Measurements from ENCODE around the gene CCDC194. TPM values are rescaled to one million over a fixed set of nuclear protein-coding genes. Genes with fewer than 3 reads are reported as not detected.

The CCDC194 gene
- total RNA-seq, 1 experiment from 2014 or later, result not detected

DNA sequence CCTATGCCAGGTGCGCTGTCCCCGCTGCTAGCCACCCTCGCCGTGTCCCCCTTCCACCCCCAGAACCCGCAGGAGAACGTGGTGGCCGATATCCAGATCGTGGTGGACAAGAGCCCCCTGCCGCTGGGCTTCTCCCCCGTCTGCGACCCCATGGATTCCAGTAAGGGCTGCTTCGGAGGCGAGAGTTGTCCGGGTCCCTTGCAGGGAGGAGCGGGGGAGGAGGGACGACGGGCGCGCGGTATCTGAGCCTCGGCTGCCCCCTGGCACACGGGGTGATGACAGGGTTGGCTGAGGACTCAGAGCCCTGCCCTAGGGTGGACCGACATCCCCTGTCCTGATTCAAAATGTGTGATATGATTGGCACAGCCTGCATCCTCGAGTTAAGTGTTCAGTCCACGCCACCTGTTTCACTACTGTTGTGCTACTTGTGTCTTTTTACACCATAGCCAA, 26.5 kb upstream of the CCDC194 start:
- no peak for DNase-seq (ENCODE audit: low read depth, low spot score)
- Histone ChIP-seq H3K9me3 (ENCODE audit: control insufficient read depth in 1 of 2, insufficient read depth in 1 of 2, low read depth in 1 of 2, low read length in 2 of 2) (no peaks in the 10 kb centered on the region), H4K20me1 (ENCODE audit: insufficient read depth) (no peaks in the 10 kb centered on the region), H3K27ac (ENCODE audit: low read depth, low read length) (peak overlapping the region; percentile 94), H3K79me2 (ENCODE audit: insufficient read depth, low read length) (peaks cover 10% of the 10 kb centered on the region; the same call in 1 of the 2 replicates), H3K9ac (ENCODE audit: low read length) (peak overlapping the region; percentile 84), H2AFZ (ENCODE audit: low read depth, low read length, poor library complexity, severe bottlenecking) (peak overlapping the region; percentile 31), H3K4me2 (ENCODE audit: low read length) (peak overlapping the region; percentile 91), H3K4me1 (ENCODE audit: control insufficient read depth in 1 of 2, insufficient read depth in 2 of 2, low read length in 2 of 2) (peaks cover 14 to 39% of the 10 kb centered on the region in 2 experiments), H3K4me3 (replicated peaks in 1 of 2; ENCODE audit: low read depth in 1 of 2, low read length in 2 of 2) (peak overlapping the region; percentile 91 to 93), H3K36me3 (ENCODE audit: control insufficient read depth in 1 of 2, insufficient read depth in 2 of 2, low read length in 2 of 2) (no peaks in the 10 kb centered on the region), H3K27me3 (ENCODE audit: insufficient read depth, low read length) (no peaks in the 10 kb centered on the region), H3K9me2 (ENCODE audit: insufficient read depth) (no peaks in the 10 kb centered on the region)
- BruUV-seq (replicated peaks), result TSS peak; percentile 42
- CTCF ChIA-PET, result no interaction called here
- intact Hi-C loops (cut with micrococcal nuclease), result no loop called here
- POLR2A ChIA-PET, result interaction anchor here (2.8 kb wide), 1 partner anchor 14 kb away, joined by 21 read pairs; the partner anchor contains the start of gene BST2
- peak; percentile 64 for ATAC-seq
- TF ChIP-seq, protein P1, sequence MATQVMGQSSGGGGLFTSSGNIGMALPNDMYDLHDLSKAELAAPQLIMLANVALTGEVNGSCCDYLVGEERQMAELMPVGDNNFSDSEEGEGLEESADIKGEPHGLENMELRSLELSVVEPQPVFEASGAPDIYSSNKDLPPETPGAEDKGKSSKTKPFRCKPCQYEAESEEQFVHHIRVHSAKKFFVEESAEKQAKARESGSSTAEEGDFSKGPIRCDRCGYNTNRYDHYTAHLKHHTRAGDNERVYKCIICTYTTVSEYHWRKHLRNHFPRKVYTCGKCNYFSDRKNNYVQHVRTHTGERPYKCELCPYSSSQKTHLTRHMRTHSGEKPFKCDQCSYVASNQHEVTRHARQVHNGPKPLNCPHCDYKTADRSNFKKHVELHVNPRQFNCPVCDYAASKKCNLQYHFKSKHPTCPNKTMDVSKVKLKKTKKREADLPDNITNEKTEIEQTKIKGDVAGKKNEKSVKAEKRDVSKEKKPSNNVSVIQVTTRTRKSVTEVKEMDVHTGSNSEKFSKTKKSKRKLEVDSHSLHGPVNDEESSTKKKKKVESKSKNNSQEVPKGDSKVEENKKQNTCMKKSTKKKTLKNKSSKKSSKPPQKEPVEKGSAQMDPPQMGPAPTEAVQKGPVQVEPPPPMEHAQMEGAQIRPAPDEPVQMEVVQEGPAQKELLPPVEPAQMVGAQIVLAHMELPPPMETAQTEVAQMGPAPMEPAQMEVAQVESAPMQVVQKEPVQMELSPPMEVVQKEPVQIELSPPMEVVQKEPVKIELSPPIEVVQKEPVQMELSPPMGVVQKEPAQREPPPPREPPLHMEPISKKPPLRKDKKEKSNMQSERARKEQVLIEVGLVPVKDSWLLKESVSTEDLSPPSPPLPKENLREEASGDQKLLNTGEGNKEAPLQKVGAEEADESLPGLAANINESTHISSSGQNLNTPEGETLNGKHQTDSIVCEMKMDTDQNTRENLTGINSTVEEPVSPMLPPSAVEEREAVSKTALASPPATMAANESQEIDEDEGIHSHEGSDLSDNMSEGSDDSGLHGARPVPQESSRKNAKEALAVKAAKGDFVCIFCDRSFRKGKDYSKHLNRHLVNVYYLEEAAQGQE (IDR thresholded peaks at IDR 0.05; ENCODE audit: low read depth), result no peak
- TF ChIP-seq SIN3A (IDR thresholded peaks at IDR 0.05; ENCODE audit: low read depth) (no peak), ZNF274 (IDR thresholded peaks at IDR 0.05; ENCODE audit: low read depth, low read length) (no peak), FOSL1 (IDR thresholded peaks at IDR 0.05; ENCODE audit: low read depth) (no peak), JUND (IDR thresholded peaks at IDR 0.05) (no peak), CBX3 (IDR thresholded peaks at IDR 0.05; ENCODE audit: low read depth) (no peak), ZFX (IDR thresholded peaks at IDR 0.05) (no peak), POLR2A (IDR thresholded peaks at IDR 0.05; ENCODE audit: borderline replicate concordance, extremely low read depth, insufficient read depth, insufficient read length) (no peak), CEBPB (IDR thresholded peaks at IDR 0.05; ENCODE audit: low read depth) (no peak), TCF7L2 (IDR thresholded peaks at IDR 0.05; ENCODE audit: borderline replicate concordance, extremely low read depth, insufficient read depth, insufficient read length) (no peak), SP1 (IDR thresholded peaks at IDR 0.05; ENCODE audit: low read depth) (no peak), YY1 (IDR thresholded peaks at IDR 0.05; ENCODE audit: extremely low read depth, insufficient replicate concordance, low read depth, low read length) (no peak), EZH2phosphoT487 (IDR thresholded peaks at IDR 0.05; ENCODE audit: borderline replicate concordance) (no peak), EGR1 (IDR thresholded peaks at IDR 0.05; ENCODE audit: low read depth) (peak; percentile 57), RAD21 (IDR thresholded peaks at IDR 0.05; ENCODE audit: low read depth) (peak; percentile 51)
- TF ChIP-seq, protein P2, sequence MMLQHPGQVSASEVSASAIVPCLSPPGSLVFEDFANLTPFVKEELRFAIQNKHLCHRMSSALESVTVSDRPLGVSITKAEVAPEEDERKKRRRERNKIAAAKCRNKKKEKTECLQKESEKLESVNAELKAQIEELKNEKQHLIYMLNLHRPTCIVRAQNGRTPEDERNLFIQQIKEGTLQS (IDR thresholded peaks at IDR 0.05), result no peak
- TF ChIP-seq, protein P3, sequence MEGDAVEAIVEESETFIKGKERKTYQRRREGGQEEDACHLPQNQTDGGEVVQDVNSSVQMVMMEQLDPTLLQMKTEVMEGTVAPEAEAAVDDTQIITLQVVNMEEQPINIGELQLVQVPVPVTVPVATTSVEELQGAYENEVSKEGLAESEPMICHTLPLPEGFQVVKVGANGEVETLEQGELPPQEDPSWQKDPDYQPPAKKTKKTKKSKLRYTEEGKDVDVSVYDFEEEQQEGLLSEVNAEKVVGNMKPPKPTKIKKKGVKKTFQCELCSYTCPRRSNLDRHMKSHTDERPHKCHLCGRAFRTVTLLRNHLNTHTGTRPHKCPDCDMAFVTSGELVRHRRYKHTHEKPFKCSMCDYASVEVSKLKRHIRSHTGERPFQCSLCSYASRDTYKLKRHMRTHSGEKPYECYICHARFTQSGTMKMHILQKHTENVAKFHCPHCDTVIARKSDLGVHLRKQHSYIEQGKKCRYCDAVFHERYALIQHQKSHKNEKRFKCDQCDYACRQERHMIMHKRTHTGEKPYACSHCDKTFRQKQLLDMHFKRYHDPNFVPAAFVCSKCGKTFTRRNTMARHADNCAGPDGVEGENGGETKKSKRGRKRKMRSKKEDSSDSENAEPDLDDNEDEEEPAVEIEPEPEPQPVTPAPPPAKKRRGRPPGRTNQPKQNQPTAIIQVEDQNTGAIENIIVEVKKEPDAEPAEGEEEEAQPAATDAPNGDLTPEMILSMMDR (IDR thresholded peaks at IDR 0.05 in 2 of 3, conservative IDR thresholded peaks at IDR 0.05 in 1 of 3; ENCODE audit: borderline replicate concordance in 1 of 3, insufficient read depth in 1 of 3, low read depth in 2 of 3, low read length in 2 of 3), result peak in 1 of 3 experiments; percentile 20; a peak in 1 of 6 replicates
- TF ChIP-seq, protein P4, sequence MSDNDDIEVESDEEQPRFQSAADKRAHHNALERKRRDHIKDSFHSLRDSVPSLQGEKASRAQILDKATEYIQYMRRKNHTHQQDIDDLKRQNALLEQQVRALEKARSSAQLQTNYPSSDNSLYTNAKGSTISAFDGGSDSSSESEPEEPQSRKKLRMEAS (IDR thresholded peaks at IDR 0.05), result peak; percentile 76; the same call in 1 of the 2 replicates
- RAD21 ChIA-PET (ENCODE audit: low non-redundant PET in 1 of 2, low total read pairs in 2 of 2, uncharacterized antibody in 2 of 2, unreplicated experiment in 2 of 2), result no interaction called here

Measured in HCT116 (cell line).